Peyer's patch (tissue), 4 donors: ENCODE measurements around the gene CD63. TPM values are rescaled to one million over a fixed set of nuclear protein-coding genes. Genes with fewer than 3 reads are reported as not detected.
A peak's percentile ranks its signal among the peaks of the same experiment; 100 is the strongest.

Experiments
- DNase-seq, 3 donors: peaks; one replicate each; pipeline ENCODE4 v3.0.0-alpha.2; 2017 to 2019
- H3K27ac ChIP-seq, 4 donors: fragments of 200-600 bp; sonication (generic); one replicate each; pipeline ENCODE4 v1.5.1; 2016 to 2019
- H3K27me3 ChIP-seq, 2 donors: fragments of 200-600 bp; sonication (generic); one replicate each; pipeline ENCODE4 v1.5.1; 2019
- H3K36me3 ChIP-seq, 3 donors: fragments of 200-600 bp; sonication (generic); one replicate each; pipeline ENCODE4 v1.5.1; 2016 to 2019
- H3K4me1 ChIP-seq, 4 donors: fragments of 200-600 bp; sonication (generic); one replicate each; pipeline ENCODE4 v1.5.1; 2016 to 2019
- H3K4me3 ChIP-seq, 4 donors: fragments of 200-600 bp; sonication (generic); 1 replicate in 3 of 4; 2 replicates in 1 of 4; pipeline ENCODE4 v1.5.1; 2016 to 2019; ENCODE audit warnings: mild to moderate bottlenecking in 1 of 4
- H3K9me3 ChIP-seq, 4 donors: fragments of 200-600 bp; sonication (generic); one replicate each; pipeline ENCODE4 v1.5.1; 2016 to 2019; ENCODE audit warnings: mild to moderate bottlenecking in 1 of 4
- CTCF ChIP-seq, 6 experiments: fragments of 450-650 bp in 4 of 6; fragments of 200-600 bp in 2 of 6; sonication (generic) in 1 of 6; IDR thresholded peaks; one replicate each; pipeline ENCODE4 v1.5.1; 2017 to 2019; ENCODE audit warnings: antibody characterized with exemption in 6 of 6, mild to moderate bottlenecking in 3 of 6, moderate library complexity in 1 of 6
- POLR2A ChIP-seq, 2 donors: fragments of 450-650 bp; IDR thresholded peaks; one replicate each; pipeline ENCODE4 v1.5.1; 2017; ENCODE audit warnings: antibody characterized with exemption in 2 of 2, mild to moderate bottlenecking in 2 of 2, moderate library complexity in 2 of 2
- total RNA-seq, 4 donors: library from RNA; depleted of rRNA; stranded (reverse); fragments of >200 nt; gene quantifications; one replicate each; pipeline ENCODE4 v1.1.0, GENCODE V29; 2016

The CD63 gene
- total RNA-seq, 4 donors from 2014 or later: 139 to 433 (median 351) TPM

GRCh38 chr12:55696796-55697462, 31.9 kb downstream of the CD63 start:
- H3K9me3 ChIP-seq: no peaks in the 10 kb centered on the region
- no peaks in the 10 kb centered on the region for H3K27me3 ChIP-seq
- TF ChIP-seq CTCF (IDR thresholded peaks at IDR 0.05) (no peak), POLR2A (IDR thresholded peaks at IDR 0.05) (no peak)
- no peak overlapping the region for H3K4me3 ChIP-seq
- no peak for DNase-seq
- H3K4me1 ChIP-seq: peaks cover 0 to 8% (median 0%) of the 10 kb centered on the region in 4 donors
- H3K27ac ChIP-seq: no peak overlapping the region
- H3K36me3 ChIP-seq: no peaks in the 10 kb centered on the region

GRCh38 chr12:55696141-55696540, 32.7 kb downstream of the CD63 start:
- H3K27ac ChIP-seq: no peak overlapping the region

GRCh38 chr12:55695349-55695748, 33.5 kb downstream of the CD63 start:
- TF ChIP-seq POLR2A (IDR thresholded peaks at IDR 0.05): no peak
- TF ChIP-seq CTCF (IDR thresholded peaks at IDR 0.05): no peak
- Histone ChIP-seq H3K4me3 (no peak overlapping the region), H3K27ac (peak overlapping the region in 1 of 4 donors; percentile 1), H3K36me3 (no peaks in the 10 kb centered on the region), H3K9me3 (no peaks in the 10 kb centered on the region), H3K4me1 (peaks cover 0 to 8% (median 0%) of the 10 kb centered on the region in 4 donors), H3K27me3 (no peaks in the 10 kb centered on the region)
- no peak for DNase-seq

More at GRCh38 chr12:55696141-55696540, 32.7 kb downstream of the CD63 start:
- Histone ChIP-seq H3K4me1 (peaks cover 0 to 8% (median 0%) of the 10 kb centered on the region in 4 donors), H3K27me3 (no peaks in the 10 kb centered on the region), H3K36me3 (no peaks in the 10 kb centered on the region), H3K9me3 (no peaks in the 10 kb centered on the region), H3K4me3 (no peak overlapping the region)
- no peak for DNase-seq
- no peak for TF ChIP-seq CTCF (IDR thresholded peaks at IDR 0.05)
- no peak for TF ChIP-seq POLR2A (IDR thresholded peaks at IDR 0.05)

GRCh38 chr12:55694651-55695050, 34.2 kb downstream of the CD63 start:
- Histone ChIP-seq H3K4me3 (no peak overlapping the region), H3K27ac (no peak overlapping the region), H3K4me1 (peaks cover 0 to 8% (median 0%) of the 10 kb centered on the region in 4 donors), H3K27me3 (no peaks in the 10 kb centered on the region), H3K36me3 (no peaks in the 10 kb centered on the region), H3K9me3 (no peaks in the 10 kb centered on the region)
- DNase-seq: no peak
- no peak for TF ChIP-seq CTCF (IDR thresholded peaks at IDR 0.05)
- TF ChIP-seq POLR2A (IDR thresholded peaks at IDR 0.05): no peak

- Histone ChIP-seq H3K4me1 (peaks cover 0 to 8% (median 0%) of the 10 kb centered on the region in 4 donors), H3K9me3 (no peaks in the 10 kb centered on the region), H3K27me3 (no peaks in the 10 kb centered on the region), H3K4me3 (no peak overlapping the region), H3K27ac (no peak overlapping the region), H3K36me3 (no peaks in the 10 kb centered on the region)
- no peak for TF ChIP-seq POLR2A (IDR thresholded peaks at IDR 0.05)
- no peak for TF ChIP-seq CTCF (IDR thresholded peaks at IDR 0.05)
- no peak for DNase-seq
These were observed 34.7 kb downstream of the CD63 start for GRCh38 chr12:55694188-55694515.
